22Rv1 (cell line): ENCODE data around the gene PDCD7.
"Not testable (repeated sequence)": the region's sequence is repeated elsewhere in the genome, so short reads cannot be mapped to it uniquely, and the experiment has no call there.

Experiments used
- H3K27ac ChIP-seq: fragments of 450-650 bp; 2 replicates; pipeline ENCODE4 v1.5.1; 2017
- CTCF ChIP-seq: fragments of 450-650 bp; IDR thresholded peaks from 2 replicates; pipeline ENCODE4 v1.5.1; 2017; ENCODE audit warnings: mild to moderate bottlenecking
- ZFX ChIP-seq: fragments of 450-650 bp; IDR thresholded peaks from 2 replicates; pipeline ENCODE4 v1.6.1; 2017; ENCODE audit warnings: antibody characterized with exemption, borderline replicate concordance

PDCD7 gene

GRCh38 chr15:65076486-65077290 lies 56.9 kb downstream of the PDCD7 start, which contains the start of gene KBTBD13:
Gene KBTBD13, plus strand, starts transcription at chr15:65076746. Its CDS starts 70 bp downstream, at chr15:65076816.
- no peak within 1 kb of the TSS for H3K27ac ChIP-seq
- TF ChIP-seq ZFX (no peak), CTCF (no peak)

GRCh38 chr15:65075607-65076395 lies 57.8 kb downstream of the PDCD7 start:
- not testable (repeated sequence) for H3K27ac ChIP-seq

- H3K27ac ChIP-seq, result not testable (repeated sequence)
Measured at GRCh38 chr15:65074946-65075345, 58.7 kb downstream of the PDCD7 start.

- H3K27ac ChIP-seq, result no peak overlapping the region
- TF ChIP-seq ZFX, result no peak
- TF ChIP-seq CTCF, result no peak
Measured at GRCh38 chr15:65072617-65073016, 61.0 kb downstream of the PDCD7 start.

GRCh38 chr15:65072027-65072426 lies 61.6 kb downstream of the PDCD7 start:
- H3K27ac ChIP-seq, result no peak overlapping the region
- TF ChIP-seq CTCF, result no peak
- TF ChIP-seq ZFX, result no peak

GRCh38 chr15:65071381-65071811 lies 62.2 kb downstream of the PDCD7 start:
- TF ChIP-seq ZFX, result no peak
- no peak overlapping the region for H3K27ac ChIP-seq

GRCh38 chr15:65069779-65070546 lies 63.6 kb downstream of the PDCD7 start:
- no peak overlapping the region for H3K27ac ChIP-seq
- TF ChIP-seq CTCF (no peak), ZFX (no peak)

- TF ChIP-seq ZFX, result no peak
- no peak overlapping the region for H3K27ac ChIP-seq
Measured at GRCh38 chr15:65069179-65069578, 64.4 kb downstream of the PDCD7 start.

- TF ChIP-seq ZFX, result no peak
- no peak overlapping the region for H3K27ac ChIP-seq
Measured at GRCh38 chr15:65068403-65068788, 65.2 kb downstream of the PDCD7 start.
